Progenitor cell of endocrine pancreas (in vitro differentiated cells): Measurements from ENCODE around the gene MS4A2. TPM values are rescaled to one million over a fixed set of nuclear protein-coding genes. Genes with fewer than 3 reads are reported as not detected.

ENCODE experiments used
- DNase-seq: peaks from one replicate; pipeline ENCODE4 v3.0.0; 2021; ENCODE audit warnings: low spot score; ENCODE audit not compliant: unreplicated experiment
- H3K27ac Mint-ChIP-seq: 2 replicates; pipeline ENCODE4 v1.8.0; 2021; ENCODE audit warnings: mild to moderate bottlenecking, moderate library complexity, mixed read lengths
- H3K27me3 Mint-ChIP-seq: 2 replicates; pipeline ENCODE4 v1.8.0; 2021; ENCODE audit warnings: mixed read lengths
- H3K36me3 Mint-ChIP-seq: 2 replicates; pipeline ENCODE4 v1.8.0; 2022; ENCODE audit warnings: mixed read lengths; ENCODE audit not compliant: insufficient read depth
- H3K4me1 Mint-ChIP-seq: 2 replicates; pipeline ENCODE4 v1.8.0; 2021; ENCODE audit warnings: low read depth, mixed read lengths
- H3K4me3 Mint-ChIP-seq: 2 replicates; pipeline ENCODE4 v1.8.0; 2021; ENCODE audit warnings: low read depth, mild to moderate bottlenecking, moderate library complexity, mixed read lengths
- H3K9me3 Mint-ChIP-seq: 2 replicates; pipeline ENCODE4 v1.8.0; 2021; ENCODE audit warnings: low read depth, mixed read lengths
- total RNA-seq: library from RNA; stranded (reverse); gene quantifications from 2 replicates; pipeline ENCODE4 v1.2.1, GENCODE V29; 2021
- TF ChIP-seq, protein P1 (sequence below): fragments of 200-600 bp; sonication (generic); IDR thresholded peaks from one replicate; pipeline ENCODE4 v1.5.0; 2021; ENCODE audit warnings: antibody characterized with exemption, mild to moderate bottlenecking; ENCODE audit not compliant: unreplicated experiment

MS4A2 gene
- total RNA-seq, 1 donor from 2014 or later, result not detected

DNA sequence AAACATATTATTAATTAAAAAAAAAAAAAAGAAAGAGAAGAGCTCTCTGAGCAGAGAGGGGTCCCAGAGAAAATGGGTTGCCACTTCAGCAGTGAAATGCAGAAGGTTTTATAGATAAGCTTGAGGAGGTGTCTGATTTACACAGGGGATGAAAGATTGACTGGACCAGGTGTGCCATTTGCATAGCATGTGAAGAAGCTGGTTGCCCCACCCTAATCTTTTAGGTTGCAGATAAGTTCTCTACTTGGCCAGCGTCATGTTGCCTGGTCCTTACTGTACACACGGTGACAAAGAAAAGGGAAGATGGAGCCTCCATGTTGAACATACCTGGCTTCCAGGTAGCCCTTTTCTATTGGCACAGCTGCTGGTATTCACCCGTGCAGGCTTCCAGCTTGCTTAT is 41.4 kb downstream of the MS4A2 start:
- peaks cover 4% of the 10 kb centered on the region for H3K4me1 Mint-ChIP-seq
- no peak for DNase-seq
- H3K4me3 Mint-ChIP-seq, result no peak overlapping the region
- no peak overlapping the region for H3K27ac Mint-ChIP-seq
- peaks cover 26% of the 10 kb centered on the region for H3K9me3 Mint-ChIP-seq
- peaks cover 4% of the 10 kb centered on the region for H3K36me3 Mint-ChIP-seq
- TF ChIP-seq, protein P1, sequence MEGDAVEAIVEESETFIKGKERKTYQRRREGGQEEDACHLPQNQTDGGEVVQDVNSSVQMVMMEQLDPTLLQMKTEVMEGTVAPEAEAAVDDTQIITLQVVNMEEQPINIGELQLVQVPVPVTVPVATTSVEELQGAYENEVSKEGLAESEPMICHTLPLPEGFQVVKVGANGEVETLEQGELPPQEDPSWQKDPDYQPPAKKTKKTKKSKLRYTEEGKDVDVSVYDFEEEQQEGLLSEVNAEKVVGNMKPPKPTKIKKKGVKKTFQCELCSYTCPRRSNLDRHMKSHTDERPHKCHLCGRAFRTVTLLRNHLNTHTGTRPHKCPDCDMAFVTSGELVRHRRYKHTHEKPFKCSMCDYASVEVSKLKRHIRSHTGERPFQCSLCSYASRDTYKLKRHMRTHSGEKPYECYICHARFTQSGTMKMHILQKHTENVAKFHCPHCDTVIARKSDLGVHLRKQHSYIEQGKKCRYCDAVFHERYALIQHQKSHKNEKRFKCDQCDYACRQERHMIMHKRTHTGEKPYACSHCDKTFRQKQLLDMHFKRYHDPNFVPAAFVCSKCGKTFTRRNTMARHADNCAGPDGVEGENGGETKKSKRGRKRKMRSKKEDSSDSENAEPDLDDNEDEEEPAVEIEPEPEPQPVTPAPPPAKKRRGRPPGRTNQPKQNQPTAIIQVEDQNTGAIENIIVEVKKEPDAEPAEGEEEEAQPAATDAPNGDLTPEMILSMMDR, result no peak
- H3K27me3 Mint-ChIP-seq, result no peaks in the 10 kb centered on the region

DNA sequence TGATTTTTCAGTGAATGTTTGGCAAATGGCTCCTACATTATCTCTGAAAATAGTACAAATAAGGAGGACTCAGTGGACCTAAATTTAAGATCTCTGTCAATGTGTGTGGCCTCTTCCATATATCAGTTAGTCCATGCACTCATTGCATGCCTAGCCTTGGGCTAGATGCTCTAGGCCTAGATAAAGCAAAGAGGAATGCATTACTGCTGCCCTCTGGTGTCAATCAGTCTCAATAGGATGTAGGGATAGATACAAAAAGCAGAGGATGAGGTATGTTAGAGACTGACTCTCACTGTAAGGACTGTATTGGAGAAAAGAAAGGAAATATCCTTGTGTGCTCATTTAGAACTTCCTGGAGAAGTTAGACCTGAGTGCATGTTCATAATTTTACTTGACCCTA is 42.0 kb downstream of the MS4A2 start:
- no peak for DNase-seq
- Mint-ChIP-seq H3K4me1 (peaks cover 4% of the 10 kb centered on the region), H3K27ac (no peak overlapping the region), H3K36me3 (peaks cover 4% of the 10 kb centered on the region), H3K9me3 (peaks cover 22% of the 10 kb centered on the region), H3K27me3 (no peaks in the 10 kb centered on the region), H3K4me3 (no peak overlapping the region)
- TF ChIP-seq, protein P1, result peak; percentile 43

DNA sequence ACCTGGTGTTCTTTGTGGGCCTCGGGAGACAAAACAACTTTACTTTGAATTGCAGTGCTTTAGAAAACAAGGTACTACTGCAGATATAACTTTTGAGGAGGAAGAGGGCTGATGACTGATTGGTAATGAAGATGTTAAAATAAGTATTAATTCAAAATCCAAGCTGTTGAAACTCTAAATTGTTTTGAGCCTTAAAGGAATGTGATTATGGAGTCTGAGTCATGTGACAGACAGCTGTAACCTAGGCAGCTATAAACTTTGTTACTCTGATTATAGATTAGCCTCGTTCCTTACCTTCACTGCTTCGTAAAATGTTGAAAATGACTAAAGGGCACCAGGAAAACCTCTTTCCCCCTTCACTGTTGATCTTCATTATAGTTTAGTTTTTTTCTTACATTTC is 43.4 kb downstream of the MS4A2 start:
- H3K4me1 Mint-ChIP-seq, result peaks cover 4% of the 10 kb centered on the region
- H3K27me3 Mint-ChIP-seq, result no peaks in the 10 kb centered on the region
- H3K4me3 Mint-ChIP-seq, result no peak overlapping the region
- TF ChIP-seq, protein P1, result no peak
- H3K36me3 Mint-ChIP-seq, result peaks cover 4% of the 10 kb centered on the region
- H3K27ac Mint-ChIP-seq, result no peak overlapping the region
- H3K9me3 Mint-ChIP-seq, result peaks cover 22% of the 10 kb centered on the region
- DNase-seq, result no peak

DNA sequence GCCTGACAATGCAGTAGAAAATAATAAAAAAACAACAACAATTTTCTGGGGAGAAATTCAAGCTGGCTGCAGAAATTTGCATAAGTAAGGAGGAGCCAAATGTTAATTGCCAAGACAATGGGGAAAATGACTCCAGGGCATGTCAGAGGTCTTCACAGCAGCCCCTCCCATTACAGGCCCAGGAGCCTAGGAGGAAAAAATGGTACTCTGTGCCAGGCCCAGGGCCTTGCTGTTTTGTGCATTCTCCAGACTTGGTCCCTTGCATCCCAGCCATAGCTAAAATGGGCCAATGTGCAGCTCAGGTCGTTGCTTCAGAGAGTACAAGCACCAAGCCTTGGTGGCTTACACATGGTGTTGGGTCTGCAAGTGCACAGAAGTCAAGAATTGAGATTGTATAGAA is 45.5 kb downstream of the MS4A2 start:
- Mint-ChIP-seq H3K9me3 (peaks cover 14% of the 10 kb centered on the region), H3K4me1 (peaks cover 4% of the 10 kb centered on the region), H3K27ac (no peak overlapping the region), H3K4me3 (no peak overlapping the region), H3K27me3 (no peaks in the 10 kb centered on the region), H3K36me3 (peaks cover 4% of the 10 kb centered on the region)
- DNase-seq, result no peak
- TF ChIP-seq, protein P1, result no peak

DNA sequence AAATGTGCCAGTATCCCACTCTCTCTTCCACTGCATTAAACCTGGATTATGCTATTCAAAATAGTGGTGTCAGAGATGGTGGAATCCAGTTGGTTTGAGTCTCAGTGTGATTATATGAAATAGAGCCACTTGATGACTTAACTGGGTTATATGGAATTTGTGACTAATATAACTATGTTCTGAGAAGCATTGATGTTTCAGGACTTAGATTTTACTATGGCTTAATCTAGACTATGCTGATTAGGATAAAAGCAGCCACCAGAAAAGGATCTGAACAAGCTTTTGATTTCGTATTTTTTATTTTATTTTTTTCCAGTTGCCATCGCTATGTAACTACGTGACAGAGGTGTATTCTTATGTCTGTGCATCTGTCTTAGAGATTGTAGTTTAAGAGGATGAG is 55.3 kb downstream of the MS4A2 start:
- Mint-ChIP-seq H3K27me3 (no peaks in the 10 kb centered on the region), H3K4me3 (no peak overlapping the region), H3K36me3 (no peaks in the 10 kb centered on the region), H3K27ac (no peak overlapping the region), H3K9me3 (no peaks in the 10 kb centered on the region), H3K4me1 (no peaks in the 10 kb centered on the region)
- TF ChIP-seq, protein P1, result no peak
- no peak for DNase-seq
